Keratinocyte (primary cell): ENCODE data around the gene SAYSD1. TPM values are rescaled to one million over a fixed set of nuclear protein-coding genes. Genes with fewer than 3 reads are reported as not detected.

Source experiments
- DNase-seq: peaks from one replicate; pipeline ENCODE4 v3.0.0-alpha.2; 2011; ENCODE audit warnings: low read depth, missing footprints, low spot score
- FAIRE-seq: peaks from 2 replicates; lab custom pipeline; 2011; peaks lifted over from hg19 to GRCh38; lab: Jason Lieb, UNC
- H2AFZ ChIP-seq: 2 replicates; pipeline ENCODE4 v1.6.0; 2012; ENCODE audit warnings: low read length, control low read depth, inconsistent platforms; ENCODE audit not compliant: control insufficient read depth
- H3K27ac ChIP-seq: 2 replicates; pipeline ENCODE4 v1.5.1; 2011; ENCODE audit warnings: low read length; ENCODE audit not compliant: control insufficient read depth, insufficient read depth
- H3K27me3 ChIP-seq: 3 replicates; pipeline ENCODE4 v1.6.0; 2011; ENCODE audit warnings: low read length; ENCODE audit not compliant: control insufficient read depth, insufficient read depth; ENCODE audit errors: extremely low read depth
- H3K36me3 ChIP-seq, 2 experiments: 2 replicates in 1 of 2; 3 replicates in 1 of 2; pipeline ENCODE4 v1.5.1; 2011; ENCODE audit warnings: low read length in 2 of 2, mild to moderate bottlenecking in 1 of 2; ENCODE audit not compliant: control insufficient read depth in 2 of 2, insufficient read depth in 2 of 2; ENCODE audit errors: extremely low read depth in 1 of 2
- H3K4me1 ChIP-seq: 3 replicates; pipeline ENCODE4 v1.5.1; 2011; ENCODE audit warnings: low read length; ENCODE audit not compliant: control insufficient read depth, insufficient read depth; ENCODE audit errors: extremely low read depth
- H3K4me2 ChIP-seq: 3 replicates; pipeline ENCODE4 v1.6.0; 2011; ENCODE audit warnings: low read depth, low read length; ENCODE audit not compliant: control insufficient read depth, insufficient read depth; ENCODE audit errors: extremely low read depth
- H3K4me3 ChIP-seq, 3 experiments: fragments of 200-600 bp in 1 of 3; sonication (generic) in 1 of 3; 2 replicates in 2 of 3; 3 replicates in 1 of 3; pipeline ENCODE4 v1.5.1; 2011 to 2016; ENCODE audit warnings: low read length in 3 of 3, mild to moderate bottlenecking in 3 of 3, control low read depth in 2 of 3, inconsistent platforms in 1 of 3, low read depth in 1 of 3, mixed read lengths in 1 of 3, mixed run types in 1 of 3, moderate library complexity in 1 of 3; ENCODE audit not compliant: control insufficient read depth in 2 of 3, insufficient read depth in 2 of 3; ENCODE audit errors: extremely low read depth in 1 of 3
- H3K79me2 ChIP-seq: 2 replicates; pipeline ENCODE4 v1.6.0; 2012; ENCODE audit warnings: low read length; ENCODE audit not compliant: control insufficient read depth, insufficient read depth
- H3K9ac ChIP-seq: 3 replicates; pipeline ENCODE4 v1.6.0; 2011; ENCODE audit warnings: low read length; ENCODE audit not compliant: control insufficient read depth, insufficient read depth; ENCODE audit errors: extremely low read depth
- H3K9me1 ChIP-seq: 3 replicates; pipeline ENCODE4 v1.6.0; 2011; ENCODE audit warnings: low read length; ENCODE audit not compliant: control insufficient read depth, insufficient read depth; ENCODE audit errors: extremely low read depth
- H3K9me3 ChIP-seq: 2 replicates; pipeline ENCODE4 v1.5.1; 2012; ENCODE audit warnings: low read depth, low read length; ENCODE audit not compliant: control insufficient read depth
- H4K20me1 ChIP-seq: 3 replicates; pipeline ENCODE4 v1.6.0; 2011; ENCODE audit warnings: low read length; ENCODE audit not compliant: control insufficient read depth, insufficient read depth; ENCODE audit errors: extremely low read depth
- EZH2 ChIP-seq: IDR thresholded peaks from one replicate; pipeline ENCODE4 v1.6.1; 2012; ENCODE audit warnings: inconsistent platforms, mild to moderate bottlenecking, low read length, moderate library complexity
- dilution Hi-C: fragments of 300-500 bp; cut with MboI; formaldehyde crosslinking; loops from one replicate; pipeline ENCODE4 v1.7.0; 2020; ENCODE audit warnings: low sequenced_read_pairs; ENCODE audit not compliant: extremely low pct_ligation_motif_present
- polyA plus RNA-seq, 5 experiments: library from polyadenylated mRNA; depleted of rRNA in 3 of 5; stranded (reverse) in 3 of 5; stranded (forward) in 1 of 5; unstranded in 1 of 5; fragments of >200 nt; gene quantifications; 1 replicate in 1 of 5; 2 replicates in 3 of 5; 3 replicates in 1 of 5; pipeline versions ENCODE4 v1.2.1 to v1.2.3, GENCODE V29; 2011 to 2012; ENCODE audit warnings: missing spikeins in 2 of 5, low read depth in 1 of 5, low replicate concordance in 1 of 5
- TF ChIP-seq, protein P1 (sequence below), 3 experiments: IDR thresholded peaks in 1 of 3; conservative IDR thresholded peaks in 1 of 3; optimal IDR thresholded peaks in 1 of 3; 2 replicates in 2 of 3; 3 replicates in 1 of 3; pipeline versions ENCODE3 to v1.5.1; 2011; ENCODE audit warnings: low read length in 3 of 3, mild to moderate bottlenecking in 3 of 3, moderate library complexity in 2 of 3, control low read depth in 1 of 3, inconsistent platforms in 1 of 3; ENCODE audit not compliant: insufficient read depth in 2 of 3; ENCODE audit errors: extremely low read depth in 1 of 3

SAYSD1 gene
- polyA plus RNA-seq, 1 donor (not counting 4 experiments of a cell fraction or from before 2014, with no cell fraction given): 8.4 TPM

DNA sequence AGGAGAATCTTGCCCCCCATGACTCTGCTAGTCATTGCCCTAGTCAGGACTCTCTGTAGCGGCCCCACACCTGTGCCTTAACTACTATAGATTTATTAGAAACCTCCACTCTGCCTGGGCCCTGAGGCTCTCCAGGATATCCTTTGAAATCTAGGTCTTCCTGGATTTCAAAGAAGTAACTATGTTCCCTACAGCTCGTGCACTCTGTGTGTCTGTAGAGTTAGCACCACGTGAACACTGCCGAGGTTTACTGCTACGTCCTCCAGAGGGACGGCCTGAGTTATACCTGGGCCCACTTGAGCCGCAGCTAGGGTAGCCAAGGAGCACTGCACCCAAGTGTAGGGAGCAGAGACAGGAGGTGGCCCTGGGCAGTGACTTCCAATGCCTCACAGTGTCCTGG is 46.6 kb downstream of the SAYSD1 start:
- TF ChIP-seq, protein P1, sequence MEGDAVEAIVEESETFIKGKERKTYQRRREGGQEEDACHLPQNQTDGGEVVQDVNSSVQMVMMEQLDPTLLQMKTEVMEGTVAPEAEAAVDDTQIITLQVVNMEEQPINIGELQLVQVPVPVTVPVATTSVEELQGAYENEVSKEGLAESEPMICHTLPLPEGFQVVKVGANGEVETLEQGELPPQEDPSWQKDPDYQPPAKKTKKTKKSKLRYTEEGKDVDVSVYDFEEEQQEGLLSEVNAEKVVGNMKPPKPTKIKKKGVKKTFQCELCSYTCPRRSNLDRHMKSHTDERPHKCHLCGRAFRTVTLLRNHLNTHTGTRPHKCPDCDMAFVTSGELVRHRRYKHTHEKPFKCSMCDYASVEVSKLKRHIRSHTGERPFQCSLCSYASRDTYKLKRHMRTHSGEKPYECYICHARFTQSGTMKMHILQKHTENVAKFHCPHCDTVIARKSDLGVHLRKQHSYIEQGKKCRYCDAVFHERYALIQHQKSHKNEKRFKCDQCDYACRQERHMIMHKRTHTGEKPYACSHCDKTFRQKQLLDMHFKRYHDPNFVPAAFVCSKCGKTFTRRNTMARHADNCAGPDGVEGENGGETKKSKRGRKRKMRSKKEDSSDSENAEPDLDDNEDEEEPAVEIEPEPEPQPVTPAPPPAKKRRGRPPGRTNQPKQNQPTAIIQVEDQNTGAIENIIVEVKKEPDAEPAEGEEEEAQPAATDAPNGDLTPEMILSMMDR (optimal IDR thresholded peaks at IDR 0.05 in 1 of 3, IDR thresholded peaks at IDR 0.05 in 1 of 3, conservative IDR thresholded peaks at IDR 0.05 in 1 of 3; ENCODE audit: extremely low read depth in 1 of 3, insufficient read depth in 2 of 3, low read length in 3 of 3): no peak
- TF ChIP-seq EZH2: no peak
- H3K9me3 ChIP-seq: no peaks in the 10 kb centered on the region
- no peak overlapping the region for H2AFZ ChIP-seq
- H3K27ac ChIP-seq: no peak overlapping the region
- H3K27me3 ChIP-seq: peaks cover 12% of the 10 kb centered on the region
- H3K4me1 ChIP-seq: no peaks in the 10 kb centered on the region
- H3K9me1 ChIP-seq: no peaks in the 10 kb centered on the region
- dilution Hi-C loops: no loop called here
- H3K4me3 ChIP-seq: no peak overlapping the region
- DNase-seq (no peak), FAIRE-seq (no peak)
- H3K9ac ChIP-seq: no peak overlapping the region
- H3K36me3 ChIP-seq: no peaks in the 10 kb centered on the region
- H3K4me2 ChIP-seq: no peak overlapping the region
- no peaks in the 10 kb centered on the region for H4K20me1 ChIP-seq
- no peaks in the 10 kb centered on the region for H3K79me2 ChIP-seq

DNA sequence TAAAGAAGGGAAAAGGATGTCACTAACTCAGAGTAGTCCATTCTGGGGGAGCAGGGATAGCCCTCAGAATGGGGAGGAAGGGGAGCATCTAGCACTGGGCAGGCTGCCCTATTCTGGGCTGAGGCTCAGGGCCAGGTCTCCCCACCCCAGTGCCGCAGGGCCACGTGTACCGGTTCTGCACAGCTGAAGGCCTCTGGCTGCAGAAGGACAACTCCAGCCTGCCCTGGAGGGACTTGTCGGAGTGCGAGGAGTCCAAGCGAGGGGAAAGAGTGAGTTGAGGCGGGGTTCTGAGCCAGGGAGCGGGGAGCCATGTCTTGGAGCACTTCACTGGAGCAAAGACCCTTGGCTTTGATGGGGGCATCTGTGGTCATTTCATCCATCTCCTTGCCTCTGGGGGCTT is 49.4 kb downstream of the SAYSD1 start:
- Histone ChIP-seq H3K36me3 (no peaks in the 10 kb centered on the region), H3K79me2 (no peaks in the 10 kb centered on the region), H3K9me3 (no peaks in the 10 kb centered on the region), H2AFZ (no peak overlapping the region), H4K20me1 (no peaks in the 10 kb centered on the region), H3K9ac (no peak overlapping the region), H3K27me3 (peaks cover 31% of the 10 kb centered on the region), H3K27ac (no peak overlapping the region), H3K4me1 (no peaks in the 10 kb centered on the region), H3K4me3 (no peak overlapping the region), H3K4me2 (no peak overlapping the region), H3K9me1 (no peaks in the 10 kb centered on the region)
- no peak for TF ChIP-seq EZH2
- TF ChIP-seq, protein P1 (optimal IDR thresholded peaks at IDR 0.05 in 1 of 3, IDR thresholded peaks at IDR 0.05 in 1 of 3, conservative IDR thresholded peaks at IDR 0.05 in 1 of 3; ENCODE audit: extremely low read depth in 1 of 3, insufficient read depth in 2 of 3, low read length in 3 of 3): no peak
- no peak for DNase-seq
- dilution Hi-C loops: no loop called here
- FAIRE-seq: no peak
